NOMO-1 treated with DMSO at 0.1 percent for 48 hours (cell line): Measurements from ENCODE around the gene AMMECR1.
"Not testable (repeated sequence)": the region's sequence is repeated elsewhere in the genome, so short reads cannot be mapped to it uniquely, and the experiment has no call there.

Experiments
- DNase-seq: peaks from one replicate; lab custom pipeline; 2025; ENCODE audit not compliant: unreplicated experiment; lab: John Stamatoyannopoulos, UW

The AMMECR1 gene

DNA sequence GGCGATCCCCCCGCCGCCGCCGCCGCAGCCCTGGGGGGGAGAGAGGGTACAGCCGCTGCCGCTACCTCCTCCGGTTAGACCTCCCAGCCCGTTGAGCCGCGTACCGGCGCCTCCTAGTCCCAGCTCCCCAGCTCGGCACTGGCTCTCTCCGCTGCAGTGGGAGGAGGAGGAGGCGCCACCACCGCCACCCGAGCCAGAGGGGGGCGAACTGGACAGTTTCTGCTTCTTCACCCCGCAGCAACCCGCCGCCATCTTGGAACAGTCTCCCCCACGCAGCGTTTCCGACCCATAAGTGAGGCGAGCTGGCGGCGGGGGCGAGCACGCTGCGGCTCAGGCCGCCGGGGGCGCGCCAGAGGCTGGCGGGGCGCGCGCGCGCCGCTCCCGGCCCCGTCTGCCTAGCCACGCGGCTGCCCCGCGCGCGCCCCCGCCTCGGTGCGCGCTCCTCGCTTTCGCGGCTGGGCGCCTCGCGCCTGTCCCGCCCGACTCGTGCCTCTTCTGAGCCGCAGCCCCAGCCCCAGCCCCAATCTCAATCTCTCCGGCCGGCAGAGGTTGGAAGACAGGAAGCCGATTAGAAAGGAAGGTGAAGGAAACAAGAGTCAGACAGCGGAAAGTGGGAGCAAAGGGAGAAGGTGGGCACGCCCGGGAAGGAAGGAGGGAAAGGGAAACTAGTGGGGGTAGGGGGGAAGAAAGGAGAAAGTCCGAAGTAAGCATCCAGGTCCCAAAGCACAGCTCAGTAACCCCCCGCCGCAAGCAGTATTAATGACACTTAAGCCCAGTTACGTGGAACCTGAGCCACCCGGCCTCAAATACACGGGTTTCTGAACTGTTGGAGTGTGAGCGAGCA lies at the start of gene AMMECR1:
AMMECR1 (minus strand) TSS at position 266 of the 844 bp plus-strand sequence; CDS start at position 252, 14 bp downstream.
- DNase-seq = peak; percentile 69

DNA sequence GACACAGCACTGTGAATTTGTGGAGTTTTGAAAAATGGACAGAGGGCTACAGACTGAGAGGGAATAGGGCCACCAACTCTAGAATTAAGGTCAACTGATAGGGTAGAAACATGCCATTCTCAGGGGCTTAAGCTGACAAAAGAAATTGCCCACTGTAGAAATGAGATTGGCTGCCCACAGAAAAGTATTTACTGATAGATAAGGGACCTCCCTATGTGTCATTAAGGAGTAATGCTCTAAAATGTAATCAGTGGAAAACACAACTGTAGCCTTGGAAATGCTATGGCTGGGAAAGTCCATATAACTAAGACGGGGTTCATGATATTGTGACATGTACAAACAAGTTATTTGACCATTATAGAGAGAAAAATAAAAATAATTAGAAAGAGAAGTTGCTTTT lies 45.4 kb upstream of the AMMECR1 start:
- no peak for DNase-seq

DNA sequence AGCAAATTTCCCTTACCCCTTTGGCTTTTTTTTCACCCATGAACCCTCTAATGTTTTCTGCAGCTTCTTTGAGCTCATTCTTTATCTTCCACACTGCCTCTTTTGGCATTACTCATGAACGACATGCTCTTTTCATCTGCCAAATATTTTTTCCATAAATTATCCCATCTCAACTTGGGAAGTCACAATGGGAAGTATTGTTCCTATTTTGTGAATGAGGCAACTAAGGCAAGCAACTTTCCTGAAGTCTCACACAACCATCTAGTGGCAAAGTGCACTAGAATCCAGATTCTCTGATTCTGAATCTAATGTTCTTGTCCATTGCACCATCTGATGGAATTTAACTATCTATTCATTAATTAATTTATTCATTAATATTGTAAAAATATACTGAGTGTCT lies 41.4 kb upstream of the AMMECR1 start:
- no peak for DNase-seq

DNA sequence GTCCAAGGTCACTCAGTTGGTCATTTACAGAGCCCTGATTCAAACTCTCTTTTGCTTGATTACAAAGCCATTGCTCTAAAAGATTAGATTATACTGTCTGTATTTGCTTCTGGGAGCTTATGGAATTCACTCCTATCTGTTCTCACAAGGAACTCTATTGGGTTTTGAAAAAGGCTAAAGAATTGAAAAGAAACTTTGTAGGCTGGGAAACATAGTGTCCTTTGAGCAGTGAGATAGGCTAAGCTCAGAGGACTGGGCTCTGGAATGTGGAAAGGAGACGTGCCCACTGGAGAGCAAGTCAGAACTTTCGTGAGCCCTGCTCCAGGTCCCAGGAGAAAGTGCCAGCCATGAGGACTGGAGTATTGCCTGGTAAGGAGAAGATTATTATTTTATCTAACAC lies 40.7 kb upstream of the AMMECR1 start, which contains the start of gene RTL9:
RTL9 (plus strand) TSS at position 301 of the 400 bp plus-strand sequence. CDS start 91,770 bp downstream, outside the sequence.
- DNase-seq = no peak

DNA sequence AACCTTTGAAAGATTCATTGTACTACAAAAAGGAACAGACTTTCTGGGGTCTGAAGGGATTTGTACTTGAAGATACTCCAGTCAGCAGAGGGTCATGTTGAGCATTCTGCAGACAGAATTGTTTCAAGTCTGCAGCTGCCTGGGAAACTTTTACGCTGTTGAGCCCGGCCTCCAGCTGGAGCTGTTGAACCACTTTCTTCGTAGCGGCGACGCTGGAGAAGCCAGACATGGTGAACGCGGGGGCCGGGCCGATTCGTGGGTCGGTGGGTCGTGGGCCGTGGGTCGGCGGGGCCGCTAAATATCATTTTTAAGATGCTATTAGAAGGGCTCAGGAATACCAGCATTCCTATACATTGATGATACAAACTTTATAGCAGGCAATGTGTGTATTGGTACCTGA lies 28.8 kb upstream of the AMMECR1 start:
- no peak for DNase-seq

DNA sequence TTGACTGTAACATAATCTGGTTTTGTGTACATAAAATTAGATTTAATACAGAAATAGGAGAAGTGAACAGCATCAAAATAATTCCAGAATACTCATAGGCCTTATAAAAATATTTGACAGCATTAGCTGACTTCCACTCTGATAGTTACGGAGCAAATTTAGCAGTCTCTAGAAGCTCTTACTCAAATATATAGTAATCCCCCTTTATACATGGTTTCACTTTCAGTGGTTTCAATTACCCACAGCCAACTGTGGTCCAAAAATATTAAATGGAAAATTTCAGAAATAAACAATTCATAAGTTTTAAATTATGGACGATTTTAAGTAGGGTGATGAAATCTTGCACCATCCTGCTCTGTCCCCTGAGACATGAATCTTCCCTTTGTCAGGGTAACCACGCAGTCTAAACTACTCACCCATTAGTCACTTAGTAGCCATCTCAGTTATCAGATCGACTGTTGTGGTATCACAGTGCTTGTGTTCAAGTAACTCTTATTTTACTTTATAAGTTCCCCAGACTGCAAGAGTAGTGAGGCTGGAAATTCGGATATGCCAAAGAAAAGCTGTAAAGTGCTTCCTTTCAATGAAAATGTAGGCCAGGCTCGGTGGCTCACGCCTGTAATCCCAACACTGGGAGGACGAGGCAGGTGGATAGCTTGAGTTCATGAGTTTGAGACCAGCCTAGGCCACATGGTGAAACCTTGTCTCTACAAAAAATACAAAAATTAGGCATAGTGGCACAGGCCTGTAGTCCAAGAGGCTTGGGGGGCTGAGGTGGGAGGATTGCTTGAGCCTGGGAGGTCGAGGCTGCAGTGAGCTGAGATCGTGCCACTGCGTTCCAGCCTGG lies 23.5 kb upstream of the AMMECR1 start:
- DNase-seq = peak; percentile 68

DNA sequence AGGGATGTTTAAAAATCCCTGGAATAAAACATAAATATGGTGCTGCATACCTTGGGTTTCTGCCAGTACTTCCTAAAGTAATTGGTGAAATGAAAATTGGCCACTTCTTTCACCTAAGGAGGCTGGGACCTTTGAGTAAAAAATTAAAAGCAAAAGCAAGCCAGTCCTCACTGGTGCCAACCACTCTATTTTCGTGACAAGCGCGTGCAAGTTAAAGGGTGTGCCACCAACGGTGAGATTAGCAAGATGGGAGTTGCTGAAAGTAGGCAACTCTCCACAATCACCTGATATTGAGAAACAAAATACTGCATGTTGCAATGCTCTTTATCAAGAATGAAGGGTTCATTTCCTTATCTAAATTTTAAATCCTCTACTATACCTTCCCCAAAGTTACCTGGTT lies 21.1 kb upstream of the AMMECR1 start:
- DNase-seq = peak; percentile 72

DNA sequence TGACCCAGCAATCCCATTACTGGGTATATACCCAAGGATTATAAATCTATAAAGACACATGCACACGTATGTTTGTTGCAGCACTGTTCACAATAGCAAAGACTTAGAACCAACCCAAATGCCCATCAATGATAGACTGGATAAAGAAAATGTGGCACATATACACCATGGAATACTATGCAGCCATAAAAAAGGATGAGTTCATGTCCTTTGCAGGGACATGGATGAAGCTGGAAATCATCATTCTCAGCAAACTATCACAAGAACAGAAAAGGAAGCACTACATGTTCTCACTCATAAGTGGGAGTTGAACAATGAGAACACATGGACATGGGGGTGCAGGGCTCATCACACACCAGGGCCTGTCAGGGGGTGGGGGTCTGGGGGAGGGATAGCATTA lies 15.6 kb upstream of the AMMECR1 start:
- DNase-seq = not testable (repeated sequence)

DNA sequence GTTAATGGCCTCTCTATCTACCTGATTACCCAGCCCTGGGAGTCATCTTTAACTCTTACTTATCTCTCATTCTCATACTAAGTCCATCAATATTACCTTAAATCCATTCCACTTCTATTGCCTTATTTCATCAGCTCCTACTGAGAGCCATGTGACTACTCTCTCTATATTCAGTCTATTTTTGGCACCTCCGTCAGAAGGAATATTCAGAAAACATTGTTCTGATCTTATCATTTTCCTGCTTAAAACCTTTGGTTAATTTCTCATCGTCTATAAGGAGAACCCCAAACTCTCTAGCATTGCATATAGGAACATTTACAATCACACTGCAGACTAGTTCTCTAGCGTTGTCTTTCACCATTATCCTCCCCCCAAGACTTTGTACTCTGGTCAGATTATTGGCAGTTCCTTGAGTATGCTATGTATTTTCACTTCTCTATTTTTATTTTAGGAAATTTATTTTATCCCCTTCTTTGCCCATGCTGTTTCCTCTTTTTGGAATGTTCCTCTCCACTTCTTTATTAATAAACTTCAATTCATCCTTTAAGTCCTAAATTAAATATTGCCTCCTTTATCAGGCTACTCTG lies 13.7 kb upstream of the AMMECR1 start:
- DNase-seq = peak; percentile 76

DNA sequence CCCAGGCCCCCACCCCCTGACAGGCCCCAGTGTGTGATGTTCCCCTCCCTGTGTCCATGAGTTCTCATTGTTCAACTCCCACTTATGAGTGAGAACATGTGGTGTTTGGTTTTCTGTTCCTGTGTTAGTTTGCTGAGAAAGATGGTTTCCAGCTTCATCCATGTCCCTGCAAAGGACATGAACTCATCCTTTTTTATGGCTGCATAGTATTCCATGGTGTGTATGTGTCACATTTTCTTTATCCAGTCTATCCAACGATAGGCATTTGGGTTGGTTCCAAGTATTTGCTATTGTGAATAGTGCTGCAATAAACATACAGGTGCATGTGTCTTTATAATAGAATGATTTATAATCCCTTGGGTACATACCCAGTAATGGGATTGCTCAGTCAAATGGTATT lies 10.7 kb upstream of the AMMECR1 start:
- DNase-seq = not testable (repeated sequence)

DNA sequence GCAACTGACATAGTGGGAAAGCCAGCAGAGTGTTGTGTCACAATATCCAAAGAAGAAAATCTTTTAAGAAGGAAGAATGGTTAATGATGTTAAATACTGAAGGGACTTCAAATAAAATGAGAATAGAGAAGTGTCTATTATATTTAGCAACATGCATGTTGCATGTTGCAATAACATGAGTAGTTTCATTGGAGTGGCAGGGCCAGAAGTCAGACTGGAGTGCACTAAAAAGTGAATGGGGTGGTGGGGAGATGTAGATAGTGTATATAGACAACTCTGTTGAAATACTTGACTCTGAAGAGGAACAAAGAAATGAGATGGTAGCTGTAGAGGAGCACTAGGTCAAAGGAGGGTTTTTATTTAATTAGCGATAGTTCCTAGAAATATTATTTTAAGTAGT lies 9.5 kb upstream of the AMMECR1 start:
- peak; percentile 91 for DNase-seq

DNA sequence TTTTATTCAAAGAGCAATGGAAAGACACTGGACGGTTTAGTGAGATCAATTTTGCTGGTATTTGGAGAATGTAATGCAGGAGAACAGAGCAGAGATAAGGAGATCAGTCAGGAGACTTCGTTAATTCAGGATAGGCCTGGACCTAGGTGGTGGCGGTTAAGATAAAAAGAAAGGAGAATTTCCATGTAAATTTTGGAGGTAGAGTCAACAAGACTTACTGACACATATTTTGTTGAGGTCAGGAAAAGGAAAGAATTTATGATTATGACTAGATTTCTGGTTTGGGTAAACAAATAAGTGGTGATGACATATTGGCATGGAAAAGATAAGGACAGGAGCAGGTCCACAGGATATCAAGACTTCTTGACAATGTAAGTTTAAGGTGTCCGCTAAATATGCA lies 8.8 kb upstream of the AMMECR1 start:
- no peak for DNase-seq

DNA sequence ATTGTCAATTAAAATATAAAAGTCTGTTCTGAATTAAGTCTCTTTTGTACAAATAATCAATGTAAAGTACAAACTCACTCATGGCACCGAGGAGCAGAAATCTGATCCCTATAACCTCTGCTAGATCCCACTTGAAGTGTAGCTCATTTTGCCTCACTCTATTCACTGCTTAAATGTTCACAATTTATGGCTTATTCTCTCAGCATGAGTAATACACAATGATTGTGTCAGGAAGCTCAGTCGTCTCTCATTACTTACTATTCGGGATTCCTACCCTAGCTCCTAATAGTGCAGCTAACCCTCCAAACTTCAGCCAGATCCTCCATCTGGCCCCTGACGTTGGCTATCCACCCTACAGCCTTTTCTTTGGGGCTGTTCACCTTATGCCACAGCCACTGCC lies 4.7 kb upstream of the AMMECR1 start:
- DNase-seq = no peak

DNA sequence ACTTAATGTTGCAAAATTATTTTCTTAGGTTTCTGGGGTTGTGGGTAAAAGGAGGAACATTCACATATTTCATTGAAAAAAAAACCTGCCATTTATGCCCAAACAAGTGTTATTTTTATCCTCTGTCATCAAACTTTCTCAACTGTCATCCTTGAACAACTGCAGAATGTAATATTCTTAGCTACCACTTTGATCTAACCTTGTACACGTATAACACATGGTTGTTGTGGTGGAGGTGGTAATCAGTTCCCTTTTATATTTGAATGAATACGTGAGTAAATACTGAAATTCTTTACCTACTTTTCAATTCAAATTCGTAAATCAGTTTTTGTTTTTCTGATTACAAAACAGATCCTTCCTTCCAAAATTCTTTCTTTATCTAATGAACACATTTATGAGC lies 3.8 kb upstream of the AMMECR1 start:
- peak; percentile 73 for DNase-seq

DNA sequence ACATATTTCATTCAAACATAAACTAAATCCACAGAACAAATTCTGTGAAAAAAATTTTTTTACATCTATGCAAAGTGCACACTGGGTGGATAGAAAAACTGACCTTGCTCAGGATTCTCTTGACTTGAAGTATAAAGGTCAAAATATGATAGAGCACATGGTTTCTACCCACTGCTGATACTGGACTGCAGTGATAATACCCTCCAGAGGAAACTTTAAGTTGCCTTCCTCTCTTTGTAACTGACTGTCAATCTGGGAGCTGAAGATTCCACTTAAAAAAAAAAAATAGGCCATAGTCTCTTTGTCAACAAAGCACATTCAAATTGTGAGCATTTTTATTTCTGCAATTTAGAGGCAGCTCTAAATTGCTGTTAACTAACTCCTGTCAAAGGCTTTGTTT lies 3.2 kb upstream of the AMMECR1 start:
- DNase-seq = no peak

DNA sequence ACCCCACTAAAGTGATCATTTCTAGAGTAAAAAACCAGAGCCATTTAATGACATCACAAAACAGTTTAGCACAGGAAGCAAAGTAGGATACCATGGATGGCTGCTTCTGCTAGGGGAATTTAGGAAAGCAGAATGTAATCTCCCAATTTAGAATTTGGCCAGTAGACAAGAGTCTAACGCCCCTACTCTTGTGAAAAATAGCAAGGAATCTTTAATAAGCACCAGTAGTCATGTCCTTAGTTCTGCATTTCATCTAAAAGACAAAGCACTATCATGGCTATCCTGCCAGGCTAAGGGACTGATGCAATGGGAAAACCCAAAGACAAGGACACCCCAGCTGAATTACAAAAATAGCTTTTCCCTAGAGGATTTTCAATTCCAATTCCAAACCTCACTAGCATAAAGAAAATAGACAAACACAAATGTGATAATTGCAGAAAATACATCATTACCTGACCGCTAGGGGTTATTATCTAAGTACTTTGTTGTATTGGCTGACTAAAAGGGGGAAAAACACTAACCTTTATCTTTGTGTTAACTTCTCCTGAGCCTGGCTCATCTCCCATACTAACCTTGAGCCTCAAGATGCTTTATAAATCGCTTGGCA lies 2.6 kb upstream of the AMMECR1 start:
- no peak for DNase-seq

DNA sequence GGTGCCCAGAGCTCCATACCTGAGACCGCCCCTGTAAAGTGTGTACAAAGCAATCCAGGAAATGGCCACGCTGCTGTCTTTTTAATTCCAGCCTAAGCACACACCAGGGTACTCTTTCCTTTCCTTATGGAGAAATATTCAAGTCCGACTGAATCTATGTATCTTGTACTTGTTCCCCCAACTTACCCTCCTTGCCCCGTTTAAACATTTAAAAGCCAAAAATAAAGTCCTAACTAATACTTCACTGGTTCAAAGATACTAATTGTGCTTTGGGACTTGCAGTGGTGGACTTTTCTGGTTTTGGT lies 731 bp upstream of the AMMECR1 start:
- DNase-seq = peak; percentile 19

DNA sequence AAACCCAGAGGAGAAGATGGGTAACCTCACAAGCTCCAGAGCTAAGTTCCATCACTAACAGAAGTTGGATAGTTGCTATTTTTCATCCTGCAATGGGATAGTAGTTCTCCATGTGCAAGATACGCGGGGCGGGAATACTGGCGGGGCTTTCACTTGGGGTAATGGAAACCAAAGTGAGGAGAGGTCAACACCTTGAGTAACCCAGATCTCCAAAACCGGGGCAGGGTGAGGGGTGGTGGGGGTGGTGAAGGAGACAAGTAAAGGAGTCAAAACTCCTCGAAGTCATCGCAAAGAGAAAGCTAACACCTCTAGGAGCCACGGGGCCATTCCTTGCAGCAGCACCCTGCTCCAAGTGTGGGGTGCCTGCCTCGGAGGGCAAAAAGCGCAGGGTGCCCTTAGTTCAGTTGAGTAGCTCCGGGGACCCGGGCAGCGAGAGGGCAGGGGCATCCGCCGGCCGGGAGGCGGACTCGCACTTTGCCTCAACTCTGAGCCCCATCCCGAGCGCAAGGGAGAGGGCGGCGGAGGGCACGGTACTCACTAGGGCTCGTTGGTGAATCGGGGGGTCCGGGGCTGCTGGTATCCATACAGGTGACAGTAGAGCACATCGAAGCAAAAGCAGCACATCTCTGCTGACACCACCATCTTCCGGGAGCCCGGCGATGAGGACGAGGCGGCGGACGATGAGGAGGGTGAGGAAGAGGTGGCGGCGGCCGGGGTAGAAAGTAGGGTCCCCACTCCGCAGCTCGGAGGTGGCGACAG lies 645 bp downstream of the AMMECR1 start:
- no peak for DNase-seq

DNA sequence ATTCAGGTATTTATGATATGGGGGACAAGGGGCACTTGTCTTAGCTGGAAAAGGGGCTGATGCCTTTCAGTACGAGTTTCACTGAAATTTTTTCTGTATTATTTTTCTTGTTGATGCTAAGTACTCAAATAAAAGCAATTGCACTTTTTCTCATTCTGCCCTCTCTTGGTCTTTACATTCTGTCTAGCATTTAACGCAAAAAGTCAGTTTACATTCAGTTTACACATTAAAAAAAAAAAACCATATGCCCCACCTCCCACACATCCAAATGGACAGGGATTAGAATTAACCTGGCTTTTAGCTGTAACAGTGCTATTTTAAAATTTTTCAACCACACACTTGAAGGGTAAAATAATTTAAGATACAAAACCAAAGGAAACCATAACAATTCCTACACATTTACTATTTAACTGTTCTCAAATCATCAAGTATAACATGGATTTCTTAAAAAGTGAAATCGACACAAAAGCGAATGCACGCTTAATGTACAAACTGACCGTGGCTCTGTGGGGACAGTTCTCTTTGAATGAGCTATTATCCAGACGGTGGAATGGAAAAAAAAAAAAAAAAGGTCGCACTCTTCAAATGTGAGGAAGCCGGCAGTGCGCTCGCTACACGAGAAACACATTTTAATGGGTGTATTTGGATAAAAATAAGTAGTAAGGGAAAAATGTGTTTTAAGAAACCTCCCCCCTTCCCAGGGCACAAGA lies 1.4 kb downstream of the AMMECR1 start:
- no peak for DNase-seq

DNA sequence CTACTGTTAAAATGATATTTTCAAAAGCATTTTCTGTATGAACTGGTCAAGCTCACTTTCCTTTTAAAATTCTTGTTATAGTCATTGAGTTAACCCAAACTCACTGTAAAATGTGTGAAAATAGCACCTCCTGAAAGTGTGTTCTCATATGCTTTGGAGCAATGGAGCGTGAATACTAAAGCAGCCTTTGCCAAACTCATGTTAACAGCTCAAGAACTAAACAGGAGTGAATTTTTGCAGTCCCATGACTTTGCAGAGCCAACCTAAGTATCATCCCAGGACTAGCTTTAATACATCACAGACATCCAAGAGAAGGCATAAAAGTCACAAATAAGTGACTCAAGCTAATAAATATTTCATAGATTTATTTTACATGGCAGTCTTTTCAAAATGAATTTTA lies 2.3 kb downstream of the AMMECR1 start:
- no peak for DNase-seq
